ENCODE data around the gene STARD9.
"Not testable (repeated sequence)": the region's sequence is repeated elsewhere in the genome, so short reads cannot be mapped to it uniquely, and the experiment has no call there.

Gene STARD9

DNA sequence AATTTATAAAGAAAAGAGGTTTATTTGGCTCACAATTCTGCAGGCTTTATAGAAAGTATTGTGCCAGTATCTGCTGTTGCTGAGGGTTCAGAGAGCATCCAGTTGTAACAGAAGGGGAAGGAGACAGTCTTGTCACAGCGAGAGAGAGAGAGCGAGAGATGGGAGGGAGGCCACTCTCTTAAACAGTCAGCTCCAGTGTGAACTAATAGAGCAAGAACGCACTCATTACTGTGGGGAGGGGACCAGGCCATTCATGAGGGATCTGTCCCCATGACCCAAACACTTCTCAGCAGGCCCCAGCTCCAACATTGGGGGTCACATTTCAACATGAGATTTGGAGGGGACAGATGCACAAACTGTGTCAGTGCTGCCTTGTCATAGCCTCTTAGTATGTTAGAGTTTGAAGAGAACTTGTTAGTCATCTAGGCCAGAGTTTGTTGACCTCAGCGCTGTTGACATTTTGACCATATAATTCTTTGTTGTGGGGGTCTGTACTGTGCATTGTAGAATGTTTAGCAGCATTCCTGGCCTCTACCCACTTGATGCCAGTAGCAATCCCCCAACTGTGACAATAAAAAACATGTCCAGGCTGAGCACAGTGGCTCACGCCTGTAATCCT, 15.3 kb downstream of the STARD9 start:
- no peak for DNase-seq (ENCODE audit: low read depth in 2 of 2)

DNA sequence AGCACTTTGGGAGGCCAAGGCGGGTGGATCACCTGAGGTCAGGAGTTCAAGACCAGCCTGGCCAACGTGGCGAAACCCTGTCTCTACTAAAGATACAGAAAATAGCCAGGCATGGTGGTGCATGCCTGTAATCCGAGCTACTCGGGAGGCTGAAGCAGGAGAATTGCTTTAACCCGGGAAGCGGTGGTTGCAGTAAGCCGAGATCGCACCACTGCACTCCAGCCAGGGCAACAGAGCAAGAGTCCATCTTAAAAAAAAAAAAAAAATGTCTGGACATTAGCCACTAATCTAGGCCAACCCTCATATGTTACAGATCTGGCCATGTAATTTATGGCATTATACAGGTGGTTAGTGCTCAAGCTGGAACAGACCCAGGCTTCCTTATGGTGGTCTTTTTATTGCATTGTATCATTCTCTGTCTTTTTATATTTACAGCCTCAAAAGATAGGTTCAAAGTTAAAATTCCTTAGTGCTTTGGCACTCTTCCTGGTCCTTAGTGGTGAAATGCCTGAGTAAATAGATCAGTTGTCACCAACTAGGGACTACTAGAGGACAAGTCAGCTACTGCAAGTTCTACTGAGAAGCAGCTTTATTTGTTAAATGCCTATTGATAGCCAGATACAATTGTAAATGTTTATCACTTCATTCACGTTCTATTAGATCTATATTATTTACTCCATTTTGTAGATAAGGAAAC, 16.0 kb downstream of the STARD9 start:
- no peak for DNase-seq (ENCODE audit: low read depth in 2 of 2)

DNA sequence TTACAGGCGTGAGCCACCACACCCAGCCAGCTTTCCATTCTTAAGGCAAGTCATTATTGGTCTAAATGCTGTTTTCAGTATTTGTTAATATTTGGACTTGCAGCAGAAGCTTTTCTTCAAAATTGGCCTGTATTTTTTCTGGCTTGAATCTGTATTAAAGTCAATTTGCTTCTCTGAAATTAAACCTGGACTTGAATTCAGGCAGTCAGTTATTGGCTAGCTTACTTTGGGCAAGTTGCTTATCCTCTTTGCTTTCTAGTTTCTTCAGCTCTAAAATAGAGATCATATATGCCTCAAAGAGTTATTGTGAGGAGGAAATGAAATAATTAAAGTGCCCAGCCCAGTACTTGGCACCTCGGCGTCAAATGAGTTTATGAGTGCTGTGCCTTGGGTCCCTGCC, 17.3 kb downstream of the STARD9 start:
- DNase-seq (ENCODE audit: low read depth in 2 of 2): no peak

DNA sequence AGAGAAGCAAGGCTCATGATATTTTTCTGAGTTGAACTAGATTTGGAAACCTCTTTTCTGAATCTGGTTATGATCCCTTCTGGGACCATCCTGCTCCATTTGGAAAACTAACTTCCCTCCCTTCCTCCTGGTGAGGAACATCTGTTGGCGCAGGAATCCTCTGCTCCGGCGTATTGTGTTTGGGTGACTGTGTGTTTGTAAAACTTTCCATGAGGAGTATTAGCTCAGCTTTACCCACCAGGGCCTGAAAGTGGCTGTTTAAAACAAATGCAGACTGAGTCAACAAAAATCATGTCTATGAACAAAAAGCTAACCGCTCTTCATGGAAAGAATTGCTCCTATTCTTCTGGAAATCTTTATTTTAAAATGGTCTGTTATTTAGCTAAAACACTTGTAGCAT, 17.7 kb downstream of the STARD9 start:
- DNase-seq (ENCODE audit: low read depth in 2 of 2): no peak

GRCh38 chr15:42594095-42594494, 18.7 kb downstream of the STARD9 start:
- DNase-seq (ENCODE audit: low read depth in 2 of 2): no peak

GRCh38 chr15:42595626-42596240, 20.3 kb downstream of the STARD9 start:
- no peak for DNase-seq (ENCODE audit: low read depth in 2 of 2)

GRCh38 chr15:42601316-42601715, 25.9 kb downstream of the STARD9 start:
- not testable (repeated sequence) for DNase-seq (ENCODE audit: low read depth in 2 of 2)

GRCh38 chr15:42602501-42602900, 27.1 kb downstream of the STARD9 start:
- DNase-seq (ENCODE audit: low read depth in 2 of 2): no peak

- DNase-seq (ENCODE audit: low read depth in 2 of 2): no peak
These were observed 28.6 kb downstream of the STARD9 start for GRCh38 chr15:42603978-42604377.

DNA sequence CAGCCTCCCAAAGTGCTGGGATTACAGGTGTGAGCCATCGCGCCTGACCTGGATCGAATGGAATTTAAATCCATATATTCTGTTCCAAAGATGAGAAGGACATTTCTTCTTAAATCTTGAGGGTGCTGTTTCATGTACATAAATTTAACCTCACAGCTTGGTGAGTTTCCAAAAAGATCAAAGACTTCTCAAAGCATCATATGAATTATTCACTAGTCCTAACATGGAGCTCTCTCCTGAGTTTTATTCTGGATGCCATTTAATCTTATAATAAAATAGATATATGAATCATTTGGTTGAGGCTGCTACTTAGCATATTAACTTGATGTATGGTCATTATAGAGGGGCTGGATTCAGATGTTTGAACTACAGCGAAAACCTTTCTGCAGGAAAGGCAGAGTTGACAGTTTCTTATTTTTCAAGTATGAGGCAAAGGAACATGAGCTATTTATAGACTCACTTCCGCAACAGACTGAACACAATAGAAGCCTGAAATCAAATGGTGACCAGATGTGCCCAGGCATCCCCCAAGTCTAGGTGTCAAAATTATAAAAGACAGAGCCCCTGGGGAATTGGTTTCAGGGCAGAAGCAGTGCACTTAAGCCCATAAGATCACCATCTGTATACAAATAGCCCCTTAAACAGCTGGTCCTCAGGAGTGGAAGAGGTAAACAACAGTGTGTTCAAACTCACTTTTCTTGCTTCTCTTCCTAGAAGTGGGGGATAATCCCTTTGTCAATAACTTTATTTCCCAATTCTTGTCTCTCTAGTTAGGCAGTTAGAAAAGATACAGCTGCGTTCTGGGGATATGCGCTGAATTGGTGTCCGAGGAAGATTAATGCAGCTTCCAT, 29.7 kb downstream of the STARD9 start:
- DNase-seq (ENCODE audit: low read depth in 2 of 2): no peak

- no peak for DNase-seq (ENCODE audit: low read depth in 2 of 2)
These were observed 30.4 kb downstream of the STARD9 start for GRCh38 chr15:42605796-42606195.

DNA sequence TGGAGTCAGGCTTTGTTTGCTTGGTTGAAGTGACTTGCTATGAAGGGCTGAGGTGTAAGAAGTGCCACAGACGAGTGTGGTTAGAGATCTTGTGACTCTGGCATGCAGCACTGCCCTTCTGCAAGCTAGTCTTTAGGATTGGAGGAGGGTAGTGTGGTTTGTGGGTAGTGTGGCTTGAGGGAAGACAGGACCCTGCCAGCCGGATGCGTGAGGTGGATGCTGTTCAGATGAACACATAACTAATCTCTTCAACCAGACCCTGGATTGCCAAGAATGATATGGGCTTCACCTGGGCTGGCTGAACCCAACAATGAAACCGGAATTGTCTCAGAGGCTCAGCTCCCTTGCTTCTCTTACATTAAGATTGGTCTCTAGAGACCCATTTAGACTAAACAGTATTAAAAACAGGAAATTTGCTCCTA, 32.7 kb downstream of the STARD9 start:
- DNase-seq (ENCODE audit: low read depth in 2 of 2): peak; percentile 19 to 27

DNA sequence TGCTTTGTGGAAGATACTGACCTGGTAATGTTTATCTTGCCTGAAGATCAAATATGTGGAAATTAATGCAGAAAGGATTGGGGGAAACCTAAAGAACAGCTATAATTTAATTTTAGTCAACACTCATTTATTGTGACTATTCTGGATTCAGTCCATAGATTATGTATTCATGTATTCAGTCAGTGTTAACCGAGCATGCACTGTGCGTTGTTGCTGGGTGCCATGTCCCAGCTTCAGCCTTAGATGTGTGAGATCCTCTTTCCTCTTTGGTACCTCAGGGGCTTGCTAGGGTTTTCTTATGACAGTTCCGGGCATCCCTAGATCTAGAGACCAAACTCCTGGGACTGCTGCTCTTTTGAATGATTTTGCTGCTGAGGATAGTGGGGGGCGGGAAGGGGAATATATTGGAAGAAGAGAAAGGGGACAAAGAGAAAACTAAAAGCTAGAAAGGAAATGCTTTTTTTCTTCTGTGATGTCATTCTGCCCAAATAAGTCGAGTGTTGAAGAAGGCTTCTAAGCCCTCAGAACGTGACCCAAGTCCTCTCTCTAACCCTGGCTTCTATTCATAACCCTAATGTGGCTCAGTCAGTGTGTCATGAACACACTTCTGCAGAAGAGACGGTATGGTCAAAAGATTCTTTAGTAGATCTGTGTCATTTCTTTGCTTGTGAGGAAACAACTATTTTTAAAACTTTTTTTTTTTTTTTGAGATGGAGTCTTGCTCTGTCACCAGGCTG, 33.5 kb downstream of the STARD9 start:
- DNase-seq (ENCODE audit: low read depth in 2 of 2): no peak

DNA sequence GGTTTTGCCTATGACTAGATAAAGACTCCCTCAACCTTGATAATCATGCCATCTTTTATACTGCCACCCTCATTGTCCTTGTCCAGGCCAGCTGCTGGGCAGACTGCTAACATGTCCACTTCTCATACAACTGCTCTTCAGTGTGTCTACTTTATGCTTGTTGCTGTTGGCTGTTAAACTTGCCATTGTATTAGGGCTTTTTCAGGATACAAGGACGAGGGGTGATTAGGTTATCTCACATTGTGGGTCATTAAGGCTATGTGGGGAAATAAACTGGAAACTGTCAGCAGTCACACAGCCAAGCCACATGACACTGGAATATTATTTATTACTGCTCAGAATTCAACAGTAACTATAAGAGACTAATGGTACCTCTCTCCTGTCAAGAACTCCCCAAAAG, 36.1 kb downstream of the STARD9 start:
- no peak for DNase-seq (ENCODE audit: low read depth in 2 of 2)

DNA sequence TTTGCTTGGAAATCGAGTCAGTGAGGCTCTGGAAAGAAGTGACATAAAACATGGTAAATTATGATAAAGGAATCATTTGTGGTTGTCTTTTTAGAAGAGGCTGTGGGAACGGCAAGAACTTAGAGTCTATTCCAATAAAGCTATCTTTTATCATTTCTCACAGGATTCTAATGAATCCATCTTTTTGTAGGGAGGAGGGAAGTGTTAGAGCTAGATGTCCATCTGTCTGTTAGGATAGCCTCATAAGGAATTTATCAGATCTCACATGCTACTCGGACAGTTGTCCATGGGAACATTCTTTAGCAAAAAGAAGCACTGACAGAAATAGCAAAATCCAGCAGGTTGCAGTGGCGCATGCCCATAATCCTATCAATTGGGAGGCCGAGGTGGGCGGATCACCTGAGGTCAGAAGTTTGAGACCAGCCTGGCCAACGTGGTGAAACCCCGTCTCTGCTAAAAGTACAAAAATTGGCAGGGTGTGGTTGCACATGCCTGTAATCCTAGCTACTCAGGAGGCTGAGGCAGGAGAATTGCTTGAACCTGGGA, 37.0 kb downstream of the STARD9 start:
- no peak for DNase-seq (ENCODE audit: low read depth in 2 of 2)

DNA sequence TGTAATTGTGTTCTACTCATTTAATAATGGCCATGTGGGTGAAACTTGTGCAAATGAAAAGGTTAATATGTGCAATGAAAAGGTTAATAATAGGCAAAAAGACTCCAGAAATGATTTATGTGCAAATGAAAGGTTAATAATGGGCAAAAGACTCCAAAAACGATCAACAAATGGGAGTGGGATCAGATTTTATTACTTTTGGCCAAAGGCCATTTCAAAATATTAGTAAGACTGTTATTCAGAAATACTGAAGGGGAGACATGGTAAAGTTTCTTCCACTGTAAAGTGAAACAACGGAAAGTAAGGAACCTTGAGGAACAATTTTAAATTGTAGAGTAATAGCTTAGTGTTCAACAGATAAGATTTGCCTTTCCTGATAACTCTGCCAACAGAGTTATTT, 40.7 kb downstream of the STARD9 start:
- DNase-seq (ENCODE audit: low read depth in 2 of 2): no peak

DNA sequence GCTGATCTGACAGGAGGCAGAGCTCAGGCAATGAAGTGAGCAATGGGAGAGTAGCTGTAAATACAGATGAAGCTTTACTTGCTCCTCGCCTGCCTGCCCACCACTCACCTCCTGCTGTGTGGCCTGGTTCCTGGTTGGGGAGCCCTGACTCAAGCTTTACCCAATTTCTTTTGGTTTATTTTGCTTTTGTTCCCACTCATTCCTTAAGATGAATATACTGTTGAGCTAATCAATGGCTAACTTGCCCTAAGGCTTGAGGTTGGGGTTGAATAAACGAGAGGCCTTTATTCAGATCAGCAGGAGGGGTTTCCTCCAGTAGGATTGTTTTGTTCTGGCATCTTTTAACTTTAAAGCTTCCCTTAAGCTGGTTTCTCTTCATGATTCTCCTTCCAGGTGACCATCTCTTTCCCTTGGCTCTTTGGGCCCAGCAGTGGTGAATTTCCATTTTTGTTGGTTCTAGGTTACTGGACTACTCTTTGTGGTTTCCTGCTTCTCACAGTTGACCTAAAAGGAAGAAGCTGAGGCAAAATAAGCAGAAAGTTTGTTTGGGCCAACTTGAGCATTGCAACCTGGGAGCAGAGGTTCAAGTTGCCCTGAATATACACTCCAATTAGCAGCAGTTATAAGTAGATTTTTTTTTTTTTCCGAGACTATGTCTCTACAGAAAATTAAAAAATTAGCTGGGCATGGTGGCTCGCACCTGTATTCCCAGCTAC, 44.4 kb downstream of the STARD9 start:
- DNase-seq (ENCODE audit: low read depth in 2 of 2): no peak

DNA sequence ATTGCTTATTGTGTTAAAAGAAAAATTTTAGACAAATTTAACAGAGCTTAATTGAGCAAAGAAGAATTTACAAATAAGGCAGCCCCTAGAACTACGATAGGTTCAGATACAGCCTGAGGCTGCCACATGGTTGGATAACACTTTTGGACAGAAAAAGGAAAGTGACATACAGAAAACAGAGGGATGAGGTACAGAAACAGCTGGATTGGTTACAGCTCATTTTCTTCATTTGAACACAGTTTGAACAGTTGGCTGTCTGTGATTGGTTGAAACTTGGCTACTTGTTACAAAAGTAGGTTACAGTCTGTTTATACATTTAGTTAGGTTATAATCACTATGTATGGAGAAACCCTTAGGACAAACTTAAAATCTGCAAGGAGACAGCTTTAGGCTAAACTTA, 46.0 kb downstream of the STARD9 start:
- no peak for DNase-seq (ENCODE audit: low read depth in 2 of 2)

DNA sequence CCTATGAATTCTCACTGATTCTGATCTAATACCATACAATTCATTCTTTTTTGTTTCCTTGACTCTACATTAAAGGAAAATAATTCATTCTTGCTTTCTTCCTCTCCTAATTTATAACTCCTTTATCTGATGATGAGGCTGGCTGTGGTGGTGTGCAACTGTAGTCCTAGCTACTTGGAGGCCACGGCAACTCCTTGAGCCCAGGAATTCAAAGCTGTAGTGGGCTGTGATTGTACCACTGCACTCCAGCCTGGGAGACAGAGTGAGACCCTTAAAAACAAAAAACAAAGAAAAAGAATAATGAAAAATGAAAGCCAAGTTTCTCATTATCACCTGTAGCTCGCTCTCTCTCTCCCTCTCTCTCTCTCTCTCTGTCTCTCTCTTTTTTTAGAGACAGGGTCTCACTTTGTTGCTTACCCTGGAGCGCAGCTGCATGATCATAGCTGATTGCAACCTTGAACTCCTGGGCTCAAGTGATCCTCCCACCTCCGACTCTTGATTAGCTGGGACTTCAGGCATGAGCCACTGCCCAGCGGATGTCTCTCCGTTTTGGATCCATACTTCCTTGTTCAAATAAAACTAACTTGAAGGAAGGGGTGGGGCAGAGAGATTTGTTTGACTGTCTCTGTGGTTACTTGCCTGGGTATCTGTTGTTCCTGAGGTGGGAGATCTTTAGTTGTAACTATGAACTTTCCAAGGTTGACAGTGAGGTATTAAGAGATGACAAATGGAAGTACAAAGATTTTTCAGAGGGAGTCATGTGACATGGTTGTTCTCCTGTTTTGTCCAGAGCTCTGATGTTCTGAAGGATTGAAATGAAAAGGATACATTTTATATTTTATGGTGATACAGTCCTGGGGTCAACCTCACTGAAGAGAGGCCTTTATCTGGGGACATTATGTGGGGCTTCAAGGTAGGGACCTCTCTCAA, 46.9 kb downstream of the STARD9 start:
- no peak for DNase-seq (ENCODE audit: low read depth in 2 of 2)

- DNase-seq (ENCODE audit: low read depth in 2 of 2): no peak
These were observed 48.5 kb downstream of the STARD9 start for GRCh38 chr15:42623951-42624350.

Measured in stimulated activated CD8-positive, alpha-beta memory T cell treated with anti-CD3 and anti-CD28 coated beads, Interleukin-2, amount 100 ng/mL, for 48 hours (primary cell).